ENCODE data around the gene PADI6. TPM values are rescaled to one million over a fixed set of nuclear protein-coding genes. Genes with fewer than 3 reads are reported as not detected.

The PADI6 gene
- total and polyA plus RNA-seq, 2 of the 8 experiments (the other 6 are each of a cell fraction or from before 2014, with no cell fraction given), result not detected

GRCh38 chr1:17441265-17441992 is 69.4 kb downstream of the PADI6 start:
- ChIA-PET POLR2A (ENCODE audit: partially characterized antibody) (interaction anchor here (0.6 to 12.4 kb wide), 11 partner anchors 9 to 133 kb away, joined by 3 to 155 read pairs (median 9); no protein-coding TSS in a partner anchor), CTCF (ENCODE audit: partially characterized antibody) (interaction anchor here (0.6 to 4.9 kb wide), 16 partner anchors 11 to 455 kb away, joined by 3 to 34 read pairs (median 6); no protein-coding TSS in a partner anchor)
- no peak overlapping the region for H3K18ac ChIP-seq (ENCODE audit: extremely low read depth, low read length)
- H3K27me3 ChIP-seq (replicated peaks in 1 of 4; ENCODE audit: control insufficient read depth in 3 of 4, extremely low read depth in 1 of 4, insufficient read depth in 3 of 4, low read length in 3 of 4), result peaks cover 0 to 6% (median 4%) of the 10 kb centered on the region in 4 experiments; a peak in 4 of 7 replicates
- no peak for FAIRE-seq
- H2AK5ac ChIP-seq (ENCODE audit: low read depth, low read length), result no peak overlapping the region
- peak overlapping the region; percentile 45; the same call in 1 of the 2 replicates for H2BK12ac ChIP-seq (ENCODE audit: low read depth, low read length)
- H3K4me1 ChIP-seq (replicated peaks in 1 of 4; ENCODE audit: control insufficient read depth in 3 of 4, insufficient read depth in 4 of 4, low read length in 3 of 4), result peaks cover 8 to 22% (median 20%) of the 10 kb centered on the region in 4 experiments; a peak in 6 of 7 replicates
- H2BK15ac ChIP-seq (ENCODE audit: low read length), result no peak overlapping the region
- no peak overlapping the region for H3K23ac ChIP-seq (ENCODE audit: insufficient read length)
- no peak overlapping the region for H2AFZ ChIP-seq (ENCODE audit: low read length)
- H3K9ac ChIP-seq (replicated peaks in 1 of 4; ENCODE audit: extremely low read depth in 1 of 4, low read depth in 3 of 4, low read length in 3 of 4), result no peak overlapping the region
- 27% methylated on average over 10 of the region's 10 CpGs; no CpG with 5 or more reads in 1 of the 2 experiments for WGBS, 2 experiments (ENCODE audit: extremely low coverage in 1 of 2, insufficient coverage in 1 of 2, insufficient read length in 1 of 2, insufficient replicate concordance in 2 of 2, low coverage in 1 of 2, low lambda C conversion rate in 2 of 2, missing lambda C conversion rate in 1 of 2)
- H2BK120ac ChIP-seq (replicated peaks; ENCODE audit: low read depth, low read length), result no peak overlapping the region
- H2BK5ac ChIP-seq (ENCODE audit: low read depth, low read length), result peak overlapping the region; percentile 55; the same call in 1 of the 2 replicates
- H3K23me2 ChIP-seq (ENCODE audit: low read depth, low read length), result peaks cover 18% of the 10 kb centered on the region
- no peak for DNase-seq (ENCODE audit: low read depth in 1 of 2, low spot score in 2 of 2)
- H4K8ac ChIP-seq (ENCODE audit: extremely low read depth, insufficient read depth, low read length), result no peak overlapping the region
- peaks cover 0 to 7% of the 10 kb centered on the region in 2 experiments for H4K20me1 ChIP-seq (replicated peaks in 1 of 2; ENCODE audit: control insufficient read depth in 1 of 2, insufficient read depth in 2 of 2, low read length in 2 of 2)
- peak overlapping the region; percentile 86 to 93 for H3K4me2 ChIP-seq (ENCODE audit: insufficient read depth in 1 of 2, low read depth in 2 of 2, low read length in 2 of 2)
- no peak overlapping the region for H3K4ac ChIP-seq (replicated peaks; ENCODE audit: insufficient read length, low read depth, low read length)
- TF ChIP-seq CEBPB (IDR thresholded peaks at IDR 0.05; ENCODE audit: low read depth, low read length) (peak; percentile 69), CREB1 (IDR thresholded peaks at IDR 0.05) (no peak), RBBP5 (IDR thresholded peaks at IDR 0.05; ENCODE audit: borderline replicate concordance, low read depth, low read length) (no peak), SAP30 (IDR thresholded peaks at IDR 0.05; ENCODE audit: insufficient read depth, insufficient replicate concordance, low read length) (no peak), EGR1 (IDR thresholded peaks at IDR 0.05; ENCODE audit: borderline replicate concordance, low read depth, low read length) (no peak), TCF12 (IDR thresholded peaks at IDR 0.05; ENCODE audit: low read depth, low read length) (no peak), TAF1 (IDR thresholded peaks at IDR 0.05; ENCODE audit: low read depth, low read length) (no peak), JUN (IDR thresholded peaks at IDR 0.05; ENCODE audit: low read depth, low read length) (no peak), TEAD4 (IDR thresholded peaks at IDR 0.05; ENCODE audit: low read depth, low read length) (peak; percentile 56)
- TF ChIP-seq, protein P1, sequence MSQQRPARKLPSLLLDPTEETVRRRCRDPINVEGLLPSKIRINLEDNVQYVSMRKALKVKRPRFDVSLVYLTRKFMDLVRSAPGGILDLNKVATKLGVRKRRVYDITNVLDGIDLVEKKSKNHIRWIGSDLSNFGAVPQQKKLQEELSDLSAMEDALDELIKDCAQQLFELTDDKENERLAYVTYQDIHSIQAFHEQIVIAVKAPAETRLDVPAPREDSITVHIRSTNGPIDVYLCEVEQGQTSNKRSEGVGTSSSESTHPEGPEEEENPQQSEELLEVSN (IDR thresholded peaks at IDR 0.05), result no peak
- no peak overlapping the region for H4K5ac ChIP-seq (ENCODE audit: insufficient read length, low read depth, low read length)
- no peak overlapping the region for H3K56ac ChIP-seq (replicated peaks; ENCODE audit: insufficient read length, low read depth, low read length)
- H3K36me3 ChIP-seq (ENCODE audit: control insufficient read depth in 2 of 4, insufficient read depth in 4 of 4, low read length in 3 of 4), result peaks cover 0 to 17% (median 5%) of the 10 kb centered on the region in 4 experiments; a peak in 4 of 8 replicates
- no peak overlapping the region for H3K27ac ChIP-seq (ENCODE audit: low read depth, low read length)
- H3K9me3 ChIP-seq (ENCODE audit: insufficient read depth in 2 of 2, low read depth in 1 of 2, low read length in 1 of 2), result no peaks in the 10 kb centered on the region
- no peak overlapping the region for H3K14ac ChIP-seq (ENCODE audit: insufficient read length)
- H4K91ac ChIP-seq (replicated peaks; ENCODE audit: insufficient read length, low read length), result no peak overlapping the region
- H3K79me1 ChIP-seq (ENCODE audit: low read depth, low read length), result no peaks in the 10 kb centered on the region; the same call in 1 of the 2 replicates
- H2BK20ac ChIP-seq (ENCODE audit: low read length), result no peak overlapping the region
- peak overlapping the region in 2 of 4 experiments; percentile 0 to 85; a peak in 3 of 8 replicates for H3K4me3 ChIP-seq (ENCODE audit: extremely low read depth in 1 of 4, insufficient read depth in 2 of 4, low read depth in 3 of 4, low read length in 4 of 4)
- H3K79me2 ChIP-seq (ENCODE audit: control insufficient read depth in 1 of 2, insufficient read depth in 2 of 2, low read length in 2 of 2), result peaks cover 8 to 29% of the 10 kb centered on the region in 2 experiments
